ENCODE data around the gene MTFR2. TPM values are rescaled to one million over a fixed set of nuclear protein-coding genes. Genes with fewer than 3 reads are reported as not detected.
A peak's percentile ranks its signal among the peaks of the same experiment; 100 is the strongest.

Gene MTFR2
- total RNA-seq, 1 donor from 2014 or later = 3.9 TPM

- H3K4me3 Mint-ChIP-seq = peak overlapping the region; percentile 100
- DNase-seq (ENCODE audit: extremely low spot score, unreplicated experiment) = peak; percentile 96
- no peaks in the 10 kb centered on the region for H3K9me3 Mint-ChIP-seq
- peaks cover 3% of the 10 kb centered on the region for H3K27me3 Mint-ChIP-seq
- H3K36me3 Mint-ChIP-seq = peaks cover 22% of the 10 kb centered on the region
- TF ChIP-seq CTCF (conservative IDR thresholded peaks at IDR 0.05) = no peak
- H3K4me1 Mint-ChIP-seq (ENCODE audit: unreplicated experiment) = peaks cover 33% of the 10 kb centered on the region
- H3K27ac Mint-ChIP-seq = peak overlapping the region; percentile 100
Observed at GRCh38 chr6:136289327-136289578, 39.1 kb upstream of the MTFR2 start.

- H3K36me3 Mint-ChIP-seq = peaks cover 22% of the 10 kb centered on the region
- peak; percentile 68 for TF ChIP-seq CTCF (conservative IDR thresholded peaks at IDR 0.05)
- peaks cover 35% of the 10 kb centered on the region for H3K4me1 Mint-ChIP-seq (ENCODE audit: unreplicated experiment)
Observed at GRCh38 chr6:136288566-136289326, 38.6 kb upstream of the MTFR2 start.

GRCh38 chr6:136284909-136285308 is 34.8 kb upstream of the MTFR2 start:
- DNase-seq (ENCODE audit: extremely low spot score, unreplicated experiment) = no peak
- H3K27me3 Mint-ChIP-seq = peaks cover 3% of the 10 kb centered on the region
- no peak for TF ChIP-seq CTCF (conservative IDR thresholded peaks at IDR 0.05)
- H3K36me3 Mint-ChIP-seq = peaks cover 36% of the 10 kb centered on the region
- H3K4me3 Mint-ChIP-seq = peak overlapping the region; percentile 61
- no peaks in the 10 kb centered on the region for H3K9me3 Mint-ChIP-seq
- H3K4me1 Mint-ChIP-seq (ENCODE audit: unreplicated experiment) = peaks cover 46% of the 10 kb centered on the region
- H3K27ac Mint-ChIP-seq = peak overlapping the region; percentile 56

More at GRCh38 chr6:136288566-136289326, 38.6 kb upstream of the MTFR2 start:
- Mint-ChIP-seq H3K27me3 (peaks cover 3% of the 10 kb centered on the region), H3K27ac (peak overlapping the region; percentile 100), H3K4me3 (peak overlapping the region; percentile 100), H3K9me3 (no peaks in the 10 kb centered on the region)
- peak; percentile 73 for DNase-seq (ENCODE audit: extremely low spot score, unreplicated experiment)

- H3K36me3 Mint-ChIP-seq = peaks cover 36% of the 10 kb centered on the region
- no peaks in the 10 kb centered on the region for H3K9me3 Mint-ChIP-seq
- H3K27me3 Mint-ChIP-seq = no peaks in the 10 kb centered on the region
- H3K4me3 Mint-ChIP-seq = no peak overlapping the region
- H3K4me1 Mint-ChIP-seq (ENCODE audit: unreplicated experiment) = peaks cover 46% of the 10 kb centered on the region
- no peak for TF ChIP-seq CTCF (conservative IDR thresholded peaks at IDR 0.05)
- no peak for DNase-seq (ENCODE audit: extremely low spot score, unreplicated experiment)
- no peak overlapping the region for H3K27ac Mint-ChIP-seq
Observed at GRCh38 chr6:136282906-136283305, 32.8 kb upstream of the MTFR2 start.

GRCh38 chr6:136280032-136280609 is 30.0 kb upstream of the MTFR2 start:
- no peak for DNase-seq (ENCODE audit: extremely low spot score, unreplicated experiment)
- no peaks in the 10 kb centered on the region for H3K27me3 Mint-ChIP-seq
- no peaks in the 10 kb centered on the region for H3K9me3 Mint-ChIP-seq
- H3K4me3 Mint-ChIP-seq = no peak overlapping the region
- no peak overlapping the region for H3K27ac Mint-ChIP-seq
- TF ChIP-seq CTCF (conservative IDR thresholded peaks at IDR 0.05) = no peak
- H3K4me1 Mint-ChIP-seq (ENCODE audit: unreplicated experiment) = peaks cover 31% of the 10 kb centered on the region
- H3K36me3 Mint-ChIP-seq = peaks cover 38% of the 10 kb centered on the region
